ENCODE results near the gene HAND2.

DNA sequence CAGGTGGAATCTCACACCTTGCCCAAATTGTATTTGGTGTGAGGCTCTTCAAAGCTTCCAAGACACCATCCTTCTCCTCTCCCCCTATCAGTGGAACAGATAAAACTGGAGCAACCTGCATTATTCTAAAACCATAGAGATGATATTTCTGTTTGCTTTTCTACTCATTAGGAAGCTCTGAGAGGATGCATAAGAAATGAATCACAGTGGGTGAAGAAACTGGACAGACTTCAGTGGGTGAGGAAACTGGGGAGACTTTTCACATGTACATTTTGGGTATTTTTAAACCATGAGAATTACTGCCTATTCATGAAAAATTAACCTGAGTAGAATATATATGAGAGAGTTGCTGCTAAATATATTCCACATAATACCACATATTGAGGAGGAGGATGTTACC, 16.4 kb downstream of the HAND2 start:
- TF ChIP-seq, protein P1, sequence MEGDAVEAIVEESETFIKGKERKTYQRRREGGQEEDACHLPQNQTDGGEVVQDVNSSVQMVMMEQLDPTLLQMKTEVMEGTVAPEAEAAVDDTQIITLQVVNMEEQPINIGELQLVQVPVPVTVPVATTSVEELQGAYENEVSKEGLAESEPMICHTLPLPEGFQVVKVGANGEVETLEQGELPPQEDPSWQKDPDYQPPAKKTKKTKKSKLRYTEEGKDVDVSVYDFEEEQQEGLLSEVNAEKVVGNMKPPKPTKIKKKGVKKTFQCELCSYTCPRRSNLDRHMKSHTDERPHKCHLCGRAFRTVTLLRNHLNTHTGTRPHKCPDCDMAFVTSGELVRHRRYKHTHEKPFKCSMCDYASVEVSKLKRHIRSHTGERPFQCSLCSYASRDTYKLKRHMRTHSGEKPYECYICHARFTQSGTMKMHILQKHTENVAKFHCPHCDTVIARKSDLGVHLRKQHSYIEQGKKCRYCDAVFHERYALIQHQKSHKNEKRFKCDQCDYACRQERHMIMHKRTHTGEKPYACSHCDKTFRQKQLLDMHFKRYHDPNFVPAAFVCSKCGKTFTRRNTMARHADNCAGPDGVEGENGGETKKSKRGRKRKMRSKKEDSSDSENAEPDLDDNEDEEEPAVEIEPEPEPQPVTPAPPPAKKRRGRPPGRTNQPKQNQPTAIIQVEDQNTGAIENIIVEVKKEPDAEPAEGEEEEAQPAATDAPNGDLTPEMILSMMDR (conservative IDR thresholded peaks at IDR 0.05), result no peak
- TF ChIP-seq EZH2 (IDR thresholded peaks at IDR 0.05; ENCODE audit: low read depth), result no peak
